WTC11 (cell line): ENCODE measurements around the gene ABCB6. TPM values are rescaled to one million over a fixed set of nuclear protein-coding genes. Genes with fewer than 3 reads are reported as not detected.

Experiments used
- ARID4B ChIP-seq: sonication (generic); formaldehyde crosslinking; IDR thresholded peaks from 2 replicates; pipeline ENCODE4 v1.8.0; 2023; ENCODE audit warnings: missing genetic modification reagents, mild to moderate bottlenecking, borderline replicate concordance
- ATF1 ChIP-seq: sonication (generic); formaldehyde crosslinking; IDR thresholded peaks from 2 replicates; pipeline ENCODE4 v1.8.1; 2023; ENCODE audit warnings: mild to moderate bottlenecking, moderate library complexity, missing genetic modification reagents
- E2F5 ChIP-seq: sonication (generic); formaldehyde crosslinking; IDR thresholded peaks from 2 replicates; pipeline ENCODE4 v1.8.1; 2022; ENCODE audit warnings: mild to moderate bottlenecking, moderate library complexity, missing genetic modification reagents
- ESRRA ChIP-seq: sonication (generic); formaldehyde crosslinking; IDR thresholded peaks from 2 replicates; pipeline ENCODE4 v1.8.1; 2022; ENCODE audit warnings: mild to moderate bottlenecking, missing genetic modification reagents, borderline replicate concordance
- ETV6 ChIP-seq: sonication (generic); formaldehyde crosslinking; IDR thresholded peaks from 2 replicates; pipeline ENCODE4 v1.8.1; 2022; ENCODE audit warnings: mild to moderate bottlenecking, missing genetic modification reagents
- MYBL2 ChIP-seq: sonication (generic); formaldehyde crosslinking; IDR thresholded peaks from 2 replicates; pipeline ENCODE4 v1.8.1; 2023; ENCODE audit warnings: mild to moderate bottlenecking, moderate library complexity, missing genetic modification reagents
- PRDM15 ChIP-seq: sonication (generic); formaldehyde crosslinking; IDR thresholded peaks from 2 replicates; pipeline ENCODE4 v1.8.0; 2022; ENCODE audit warnings: missing genetic modification reagents
- STAT6 ChIP-seq: sonication (generic); formaldehyde crosslinking; conservative IDR thresholded peaks from 2 replicates; pipeline ENCODE4 v1.8.1; 2023; ENCODE audit warnings: mild to moderate bottlenecking, low read depth, missing genetic modification reagents, moderate library complexity
- ZBTB21 ChIP-seq: sonication (generic); formaldehyde crosslinking; IDR thresholded peaks from 2 replicates; pipeline ENCODE4 v1.8.1; 2023; ENCODE audit warnings: mild to moderate bottlenecking, missing genetic modification reagents, borderline replicate concordance
- ZBTB43 ChIP-seq: sonication (generic); formaldehyde crosslinking; IDR thresholded peaks from 2 replicates; pipeline ENCODE4 v1.8.1; 2023; ENCODE audit warnings: mild to moderate bottlenecking, missing genetic modification reagents
- ZNF138 ChIP-seq: sonication (generic); formaldehyde crosslinking; conservative IDR thresholded peaks from 2 replicates; pipeline ENCODE4 v1.8.1; 2022; ENCODE audit warnings: mild to moderate bottlenecking, moderate library complexity, missing genetic modification reagents
- total RNA-seq: library from RNA; stranded (reverse); gene quantifications from 3 replicates; pipeline ENCODE4 v1.2.3, GENCODE V29; 2021

Gene ABCB6
- total RNA-seq, 1 experiment from 2014 or later: 44.8 TPM

- TF ChIP-seq PRDM15 (CRISPR knock-in tag) (no peak), MYBL2 (peak; percentile 77; the same call in 1 of the 2 replicates), ZBTB43 (CRISPR knock-in tag) (0 out of 2 replicates have a peak, but pooled peaks have one; percentile 39), ARID4B (no peak), E2F5 (CRISPR knock-in tag) (peak; percentile 77; the same call in 1 of the 2 replicates), STAT6 (CRISPR knock-in tag) (no peak), ESRRA (CRISPR knock-in tag) (0 out of 2 replicates have a peak, but pooled peaks have one; percentile 32), ZBTB21 (no peak), ZNF138 (no peak), ATF1 (0 out of 2 replicates have a peak, but pooled peaks have one; percentile 49), ETV6 (peak; percentile 81)
Observed at GRCh38 chr2:219160186-219161017, 58.4 kb downstream of the ABCB6 start, which contains the start of gene NHEJ1 (continued).

Other genes starting within 250 kb of the ABCB6 start
- gene FEV, start 233.8 kb downstream of the ABCB6 start, total RNA-seq: not detected in 3 replicates
- gene CRYBA2, start 225.5 kb downstream of the ABCB6 start, total RNA-seq: not detected in 3 replicates
- 0.44 to 1.0 TPM (median 0.48 TPM) in 3 replicates for gene CFAP65, start 177.4 kb downstream of the ABCB6 start, total RNA-seq
- gene IHH, start 158.0 kb downstream of the ABCB6 start, total RNA-seq: 0.11 TPM in 1 of 3 replicates, not detected in the others
- gene NHEJ1, start 58.1 kb downstream of the ABCB6 start, total RNA-seq: 18.4 to 22.3 TPM (median 21.3 TPM) in 3 replicates
- gene SLC23A3, start 48.9 kb downstream of the ABCB6 start, total RNA-seq: 0.41 to 0.59 TPM (median 0.55 TPM) in 3 replicates
- gene CNPPD1, start 42.0 kb downstream of the ABCB6 start, total RNA-seq: 26.7 to 32.8 TPM (median 29.5 TPM) in 3 replicates
- gene RETREG2, start 40.7 kb downstream of the ABCB6 start, total RNA-seq: 50.2 to 60.2 TPM (median 52.8 TPM) in 3 replicates
- 19.5 to 21.1 TPM (median 20.2 TPM) in 3 replicates for gene ZFAND2B, start 12.2 kb downstream of the ABCB6 start, total RNA-seq
- 42.9 to 48.4 TPM (median 46.7 TPM) in 3 replicates for gene ATG9A, start 10.7 kb upstream of the ABCB6 start, total RNA-seq
- gene ANKZF1, start 10.8 kb upstream of the ABCB6 start, total RNA-seq: 56.9 to 70.4 TPM (median 58.0 TPM) in 3 replicates
- 5.2 to 6.4 TPM (median 6.1 TPM) in 3 replicates for gene GLB1L, start 26.5 kb upstream of the ABCB6 start, total RNA-seq
- 27.4 to 28.8 TPM (median 27.5 TPM) in 3 replicates for gene STK16, start 26.5 kb upstream of the ABCB6 start, total RNA-seq
- 0.20 TPM in 1 of 3 replicates, not detected in the others for gene TUBA4B, start 34.3 kb upstream of the ABCB6 start, total RNA-seq
- gene TUBA4A, start 35.0 kb upstream of the ABCB6 start, total RNA-seq: 40.8 to 58.7 TPM (median 52.3 TPM) in 3 replicates
- 36.1 to 42.8 TPM (median 40.3 TPM) in 3 replicates for gene DNAJB2, start 60.4 kb upstream of the ABCB6 start, total RNA-seq
- gene PTPRN, start 90.4 kb upstream of the ABCB6 start, total RNA-seq: 3.8 to 5.7 TPM (median 5.2 TPM) in 3 replicates
- not detected in 3 replicates for gene RESP18, start 113.8 kb upstream of the ABCB6 start, total RNA-seq
- gene DNPEP, start 169.0 kb upstream of the ABCB6 start, total RNA-seq: 65.8 to 70.2 TPM (median 67.6 TPM) in 3 replicates
- 1.6 to 3.5 TPM (median 2.8 TPM) in 3 replicates for gene DES, start 199.4 kb upstream of the ABCB6 start, total RNA-seq
- gene SPEG, start 215.9 kb upstream of the ABCB6 start, total RNA-seq: 55.3 to 62.7 TPM (median 57.8 TPM) in 3 replicates